GM12878 (cell line): ENCODE data around the gene UBE2QL1. TPM values are rescaled to one million over a fixed set of nuclear protein-coding genes. Genes with fewer than 3 reads are reported as not detected.
A peak's percentile ranks its signal among the peaks of the same experiment; 100 is the strongest.

Experiments
- ATAC-seq: fragments of 200-7000 bp; cut with Tn5 transposase; 3 replicates; pipeline ENCODE4 v1.9.1; 2020; ENCODE audit warnings: mild to moderate bottlenecking, moderate library complexity
- BruUV-seq: library from RNA; stranded (reverse); fragments of 400-500 nt; replicated peaks from 2 replicates; lab custom pipeline; 2021; lab: Mats Ljungman, UMichigan
- CTCF ChIA-PET: fragments of 300-600 bp; sonication (Branson Sonifier 250); formaldehyde crosslinking; extraction: SDS; loops from one replicate; lab custom pipeline; 2021; ENCODE audit warnings: inconsistent platforms; lab: Yijun Ruan, JAX
- POLR2A ChIA-PET: fragments of 350-600 bp; formaldehyde crosslinking; extraction: SDS; loops from one replicate; lab custom pipeline; 2021; ENCODE audit warnings: inconsistent platforms; lab: Charles Lee
- RAD21 ChIA-PET: fragments of 300-600 bp; sonication (Branson Sonifier 250); formaldehyde crosslinking; loops from one replicate; lab custom pipeline; 2023; ENCODE audit warnings: antibody characterized with exemption; ENCODE audit not compliant: unreplicated experiment; lab: Charles Lee
- SMC1A ChIA-PET: fragments of 300-600 bp; sonication (Branson Sonifier 250); formaldehyde crosslinking; loops from one replicate; lab custom pipeline; 2023; ENCODE audit not compliant: unreplicated experiment, uncharacterized antibody; lab: Charles Lee
- DNase-seq: peaks from one replicate; pipeline ENCODE4 v3.0.0-alpha.2; 2011; ENCODE audit warnings: low read depth, low spot score
- FAIRE-seq: peaks from 3 replicates; lab custom pipeline; 2011; peaks lifted over from hg19 to GRCh38; lab: Jason Lieb, UNC
- H2AFZ ChIP-seq: 2 replicates; pipeline ENCODE4 v1.6.0; 2011; ENCODE audit warnings: low read depth, low read length, control low read depth; ENCODE audit not compliant: control insufficient read depth
- H3K27ac ChIP-seq: 2 replicates; pipeline ENCODE4 v1.5.1; 2011; ENCODE audit warnings: control low read depth; ENCODE audit not compliant: control insufficient read depth, insufficient read depth
- H3K27me3 ChIP-seq, 2 experiments: replicated peaks in 1 of 2; 2 replicates each; pipeline versions ENCODE4 v1.6.0 to v1.6.1; 2011; ENCODE audit warnings: low read length in 1 of 2; ENCODE audit not compliant: control insufficient read depth in 2 of 2, insufficient read depth in 2 of 2
- H3K36me3 ChIP-seq, 2 experiments: 2 replicates each; pipeline ENCODE4 v1.5.1; 2011; ENCODE audit warnings: low read length in 1 of 2; ENCODE audit not compliant: control insufficient read depth in 2 of 2, insufficient read depth in 2 of 2
- H3K4me1 ChIP-seq: 2 replicates; pipeline ENCODE4 v1.6.1; 2011; ENCODE audit warnings: mild to moderate bottlenecking, low read length, moderate library complexity, mixed read lengths; ENCODE audit not compliant: control insufficient read depth, insufficient read depth
- H3K4me2 ChIP-seq: 2 replicates; pipeline ENCODE4 v1.6.0; 2011; ENCODE audit warnings: control low read depth; ENCODE audit not compliant: control insufficient read depth, insufficient read depth
- H3K4me3 ChIP-seq: fragments of 200-600 bp; sonication (generic); 2 replicates; pipeline ENCODE4 v1.5.1; 2016
- H3K79me2 ChIP-seq: 2 replicates; pipeline ENCODE4 v1.6.0; 2011; ENCODE audit warnings: low read length; ENCODE audit not compliant: control insufficient read depth, insufficient read depth
- H3K9ac ChIP-seq: 2 replicates; pipeline ENCODE4 v1.8.0; 2011; ENCODE audit warnings: low read length, control low read depth, mixed read lengths; ENCODE audit not compliant: control insufficient read depth, insufficient read depth
- H3K9me3 ChIP-seq: replicated peaks from 3 replicates; pipeline ENCODE4 v1.5.1; 2011; ENCODE audit warnings: mild to moderate bottlenecking, low read length; ENCODE audit not compliant: control insufficient read depth, insufficient read depth
- H4K20me1 ChIP-seq: 2 replicates; pipeline ENCODE4 v1.6.0; 2011; ENCODE audit not compliant: control insufficient read depth, insufficient read depth
- BHLHE40 ChIP-seq, 2 experiments: fragments of 450-650 bp in 1 of 2; IDR thresholded peaks; 2 replicates each; pipeline ENCODE4 v1.6.1; 2011 to 2017; ENCODE audit warnings: low read depth in 2 of 2, borderline replicate concordance in 1 of 2, improper control_type of control experiment in 1 of 2, low read length in 1 of 2, mild to moderate bottlenecking in 1 of 2
- CBX5 ChIP-seq: sonication (generic); IDR thresholded peaks from 2 replicates; pipeline ENCODE4 v1.6.1; 2016; ENCODE audit warnings: low read depth, moderate library complexity, mild to moderate bottlenecking, inconsistent platforms
- EED ChIP-seq: sonication (generic); IDR thresholded peaks from 2 replicates; pipeline ENCODE4 v1.6.1; 2016; ENCODE audit warnings: antibody characterized with exemption, low read depth
- EZH2 ChIP-seq: IDR thresholded peaks from 2 replicates; pipeline ENCODE4 v1.6.1; 2012; ENCODE audit warnings: low read depth, mild to moderate bottlenecking, control low read depth, inconsistent platforms, low read length, borderline replicate concordance; ENCODE audit not compliant: control insufficient read depth
- FOXK2 ChIP-seq: fragments of 450-650 bp; IDR thresholded peaks from 2 replicates; pipeline ENCODE4 v1.6.1; 2017; ENCODE audit warnings: mild to moderate bottlenecking, moderate library complexity
- HDGF ChIP-seq: fragments of 450-650 bp; IDR thresholded peaks from 2 replicates; pipeline ENCODE4 v1.6.1; 2016; ENCODE audit warnings: antibody characterized with exemption
- NBN ChIP-seq: fragments of 450-650 bp; IDR thresholded peaks from 2 replicates; pipeline ENCODE4 v1.6.1; 2016
- SMAD5 ChIP-seq: IDR thresholded peaks from 2 replicates; pipeline ENCODE4 v1.6.1; 2016; ENCODE audit warnings: antibody characterized with exemption, low read depth
- TCF3 ChIP-seq: IDR thresholded peaks from 2 replicates; pipeline ENCODE4 v1.6.1; 2012; ENCODE audit warnings: low read depth, mild to moderate bottlenecking, low read length, borderline replicate concordance; ENCODE audit not compliant: insufficient read depth
- YBX1 ChIP-seq: fragments of 450-650 bp; IDR thresholded peaks from 2 replicates; pipeline ENCODE4 v1.6.1; 2016; ENCODE audit warnings: antibody characterized with exemption
- ZNF384 ChIP-seq: IDR thresholded peaks from 2 replicates; pipeline ENCODE4 v1.6.1; 2012; ENCODE audit warnings: low read depth, mild to moderate bottlenecking, low read length, improper control_type of control experiment, borderline replicate concordance
- WGBS: methylation state at CpG from one replicate; pipeline ENCODE4 v1.1.6; 2016; ENCODE audit warnings: low lambda C conversion rate; ENCODE audit not compliant: insufficient replicate concordance, insufficient coverage; ENCODE audit errors: missing lambda C conversion rate; 5-methylcytosine and 5-hydroxymethylcytosine counted together
- in situ Hi-C: fragments of 300-500 bp; cut with MboI; formaldehyde crosslinking; loops from 9 replicates; pipeline ENCODE4 v1.14.3; 2018; ENCODE audit warnings: mixed read lengths
- intact Hi-C: fragments of 100-400 bp; cut with micrococcal nuclease; formaldehyde crosslinking; loops from one replicate; pipeline ENCODE4 v1.14.2; 2022; ENCODE audit not compliant: unreplicated experiment
- polyA plus RNA-seq, 11 experiments: library from polyadenylated mRNA; depleted of rRNA in 4 of 11; unstranded in 6 of 11; stranded (reverse) in 5 of 11; fragments of >200 nt; fragmentation: Nextera tagmentation in 4 of 11; fragmentation: Illumina TruSeq in 1 of 11; extraction: Ambion mirVana in 4 of 11; extraction: Trizol in 1 of 11; gene quantifications; 1 replicate in 1 of 11; 2 replicates in 10 of 11; pipeline versions ENCODE4 v1.2.1 to v1.2.3, GENCODE V29; 2011 to 2016; ENCODE audit warnings: inconsistent platforms in 2 of 11, missing spikeins in 2 of 11, low read depth in 1 of 11
- total RNA-seq, 4 experiments: library from RNA; depleted of rRNA in 3 of 4; stranded (reverse); fragments of >200 nt in 3 of 4; fragmentation: Illumina TruSeq in 1 of 4; extraction: Trizol in 1 of 4; gene quantifications; 2 replicates each; pipeline versions ENCODE4 v1.2.1 to v1.2.3, GENCODE V29; 2013 to 2021
- TF ChIP-seq, protein P1 (sequence below): IDR thresholded peaks from 2 replicates; pipeline ENCODE4 v1.6.1; 2012; ENCODE audit warnings: low read length, inconsistent platforms
- TF ChIP-seq, protein P2 (sequence below), 3 experiments: IDR thresholded peaks in 2 of 3; conservative IDR thresholded peaks in 1 of 3; 2 replicates each; pipeline ENCODE4 v1.5.1; 2011; ENCODE audit warnings: low read depth in 3 of 3, low read length in 3 of 3, mild to moderate bottlenecking in 3 of 3, control low read depth in 2 of 3, moderate library complexity in 2 of 3, inconsistent platforms in 1 of 3, mixed read lengths in 1 of 3; ENCODE audit not compliant: control insufficient read depth in 2 of 3, insufficient read depth in 1 of 3; ENCODE audit errors: extremely low read depth in 1 of 3
- TF ChIP-seq, protein P3 (sequence below): IDR thresholded peaks from 2 replicates; pipeline ENCODE4 v1.6.1; 2011; ENCODE audit warnings: mild to moderate bottlenecking, low read depth, low read length, moderate library complexity; ENCODE audit not compliant: insufficient replicate concordance
- TF ChIP-seq, protein P4 (sequence below): fragments of 450-650 bp; IDR thresholded peaks from 2 replicates; pipeline ENCODE4 v1.6.1; 2016; ENCODE audit warnings: mild to moderate bottlenecking, moderate library complexity, borderline replicate concordance

UBE2QL1 gene
- total and polyA plus RNA-seq, 10 of the 15 experiments (the other 5 are each of a cell fraction or from before 2014, with no cell fraction given) = 0.03 to 0.62 (median 0.04) TPM; not detected in 6

DNA sequence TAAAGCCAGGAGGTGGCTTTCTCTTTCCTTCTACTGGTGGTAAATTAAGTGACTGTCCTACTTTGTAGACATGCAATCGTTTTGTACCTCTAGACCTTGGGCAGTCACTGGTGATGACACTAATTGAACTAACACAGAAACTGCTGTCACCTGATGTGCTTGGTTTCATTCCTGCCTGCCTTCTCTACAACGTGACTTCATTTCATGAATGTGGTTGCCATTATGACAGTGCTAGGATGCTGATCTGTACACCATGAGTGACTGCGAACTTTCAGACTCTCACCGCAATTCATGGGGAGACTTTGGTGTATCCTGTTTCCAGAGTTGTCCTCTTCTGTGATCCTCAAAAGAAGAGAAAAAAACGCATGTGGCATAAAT lies 47.5 kb downstream of the UBE2QL1 start:
- ATAC-seq = peak; percentile 86
- 1% methylated on average over 5 of the region's 5 CpGs for WGBS
- CTCF ChIA-PET = no interaction called here
- no peak for TF ChIP-seq ZNF384
- TF ChIP-seq, protein P1, sequence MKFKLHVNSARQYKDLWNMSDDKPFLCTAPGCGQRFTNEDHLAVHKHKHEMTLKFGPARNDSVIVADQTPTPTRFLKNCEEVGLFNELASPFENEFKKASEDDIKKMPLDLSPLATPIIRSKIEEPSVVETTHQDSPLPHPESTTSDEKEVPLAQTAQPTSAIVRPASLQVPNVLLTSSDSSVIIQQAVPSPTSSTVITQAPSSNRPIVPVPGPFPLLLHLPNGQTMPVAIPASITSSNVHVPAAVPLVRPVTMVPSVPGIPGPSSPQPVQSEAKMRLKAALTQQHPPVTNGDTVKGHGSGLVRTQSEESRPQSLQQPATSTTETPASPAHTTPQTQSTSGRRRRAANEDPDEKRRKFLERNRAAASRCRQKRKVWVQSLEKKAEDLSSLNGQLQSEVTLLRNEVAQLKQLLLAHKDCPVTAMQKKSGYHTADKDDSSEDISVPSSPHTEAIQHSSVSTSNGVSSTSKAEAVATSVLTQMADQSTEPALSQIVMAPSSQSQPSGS = peak; percentile 91
- TF ChIP-seq BHLHE40 (IDR thresholded peaks at IDR 0.05; ENCODE audit: borderline replicate concordance in 1 of 2, low read depth in 2 of 2, low read length in 1 of 2) = peak; percentile 97 to 98
- peak; percentile 98 for TF ChIP-seq EED
- TF ChIP-seq, protein P2, sequence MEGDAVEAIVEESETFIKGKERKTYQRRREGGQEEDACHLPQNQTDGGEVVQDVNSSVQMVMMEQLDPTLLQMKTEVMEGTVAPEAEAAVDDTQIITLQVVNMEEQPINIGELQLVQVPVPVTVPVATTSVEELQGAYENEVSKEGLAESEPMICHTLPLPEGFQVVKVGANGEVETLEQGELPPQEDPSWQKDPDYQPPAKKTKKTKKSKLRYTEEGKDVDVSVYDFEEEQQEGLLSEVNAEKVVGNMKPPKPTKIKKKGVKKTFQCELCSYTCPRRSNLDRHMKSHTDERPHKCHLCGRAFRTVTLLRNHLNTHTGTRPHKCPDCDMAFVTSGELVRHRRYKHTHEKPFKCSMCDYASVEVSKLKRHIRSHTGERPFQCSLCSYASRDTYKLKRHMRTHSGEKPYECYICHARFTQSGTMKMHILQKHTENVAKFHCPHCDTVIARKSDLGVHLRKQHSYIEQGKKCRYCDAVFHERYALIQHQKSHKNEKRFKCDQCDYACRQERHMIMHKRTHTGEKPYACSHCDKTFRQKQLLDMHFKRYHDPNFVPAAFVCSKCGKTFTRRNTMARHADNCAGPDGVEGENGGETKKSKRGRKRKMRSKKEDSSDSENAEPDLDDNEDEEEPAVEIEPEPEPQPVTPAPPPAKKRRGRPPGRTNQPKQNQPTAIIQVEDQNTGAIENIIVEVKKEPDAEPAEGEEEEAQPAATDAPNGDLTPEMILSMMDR (IDR thresholded peaks at IDR 0.05 in 2 of 3, conservative IDR thresholded peaks at IDR 0.05 in 1 of 3; ENCODE audit: control insufficient read depth in 2 of 3, extremely low read depth in 1 of 3, insufficient read depth in 1 of 3, low read depth in 3 of 3, low read length in 3 of 3) = no peak
- TF ChIP-seq FOXK2 = no peak
- TF ChIP-seq, protein P3, sequence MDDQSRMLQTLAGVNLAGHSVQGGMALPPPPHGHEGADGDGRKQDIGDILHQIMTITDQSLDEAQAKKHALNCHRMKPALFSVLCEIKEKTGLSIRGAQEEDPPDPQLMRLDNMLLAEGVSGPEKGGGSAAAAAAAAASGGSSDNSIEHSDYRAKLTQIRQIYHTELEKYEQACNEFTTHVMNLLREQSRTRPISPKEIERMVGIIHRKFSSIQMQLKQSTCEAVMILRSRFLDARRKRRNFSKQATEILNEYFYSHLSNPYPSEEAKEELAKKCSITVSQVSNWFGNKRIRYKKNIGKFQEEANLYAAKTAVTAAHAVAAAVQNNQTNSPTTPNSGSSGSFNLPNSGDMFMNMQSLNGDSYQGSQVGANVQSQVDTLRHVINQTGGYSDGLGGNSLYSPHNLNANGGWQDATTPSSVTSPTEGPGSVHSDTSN = peak; percentile 79
- TF ChIP-seq CBX5 = peak; percentile 88; the same call in 1 of the 2 replicates
- TF ChIP-seq HDGF = no peak
- peak; percentile 71; the same call in 1 of the 2 replicates for TF ChIP-seq TCF3
- no peak for TF ChIP-seq SMAD5
- TF ChIP-seq, protein P4, sequence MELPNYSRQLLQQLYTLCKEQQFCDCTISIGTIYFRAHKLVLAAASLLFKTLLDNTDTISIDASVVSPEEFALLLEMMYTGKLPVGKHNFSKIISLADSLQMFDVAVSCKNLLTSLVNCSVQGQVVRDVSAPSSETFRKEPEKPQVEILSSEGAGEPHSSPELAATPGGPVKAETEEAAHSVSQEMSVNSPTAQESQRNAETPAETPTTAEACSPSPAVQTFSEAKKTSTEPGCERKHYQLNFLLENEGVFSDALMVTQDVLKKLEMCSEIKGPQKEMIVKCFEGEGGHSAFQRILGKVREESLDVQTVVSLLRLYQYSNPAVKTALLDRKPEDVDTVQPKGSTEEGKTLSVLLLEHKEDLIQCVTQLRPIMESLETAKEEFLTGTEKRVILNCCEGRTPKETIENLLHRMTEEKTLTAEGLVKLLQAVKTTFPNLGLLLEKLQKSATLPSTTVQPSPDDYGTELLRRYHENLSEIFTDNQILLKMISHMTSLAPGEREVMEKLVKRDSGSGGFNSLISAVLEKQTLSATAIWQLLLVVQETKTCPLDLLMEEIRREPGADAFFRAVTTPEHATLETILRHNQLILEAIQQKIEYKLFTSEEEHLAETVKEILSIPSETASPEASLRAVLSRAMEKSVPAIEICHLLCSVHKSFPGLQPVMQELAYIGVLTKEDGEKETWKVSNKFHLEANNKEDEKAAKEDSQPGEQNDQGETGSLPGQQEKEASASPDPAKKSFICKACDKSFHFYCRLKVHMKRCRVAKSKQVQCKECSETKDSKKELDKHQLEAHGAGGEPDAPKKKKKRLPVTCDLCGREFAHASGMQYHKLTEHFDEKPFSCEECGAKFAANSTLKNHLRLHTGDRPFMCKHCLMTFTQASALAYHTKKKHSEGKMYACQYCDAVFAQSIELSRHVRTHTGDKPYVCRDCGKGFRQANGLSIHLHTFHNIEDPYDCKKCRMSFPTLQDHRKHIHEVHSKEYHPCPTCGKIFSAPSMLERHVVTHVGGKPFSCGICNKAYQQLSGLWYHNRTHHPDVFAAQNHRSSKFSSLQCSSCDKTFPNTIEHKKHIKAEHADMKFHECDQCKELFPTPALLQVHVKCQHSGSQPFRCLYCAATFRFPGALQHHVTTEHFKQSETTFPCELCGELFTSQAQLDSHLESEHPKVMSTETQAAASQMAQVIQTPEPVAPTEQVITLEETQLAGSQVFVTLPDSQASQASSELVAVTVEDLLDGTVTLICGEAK = no peak
- peak; percentile 95; the same call in 1 of the 2 replicates for TF ChIP-seq NBN
- no peak for TF ChIP-seq YBX1
- TF ChIP-seq EZH2 = no peak

More for the DNA sequence above, 47.5 kb downstream of the UBE2QL1 start:
- DNase-seq = peak; percentile 97
- Histone ChIP-seq H3K4me1 (peaks cover 38% of the 10 kb centered on the region), H3K36me3 (no peaks in the 10 kb centered on the region), H2AFZ (no peak overlapping the region), H3K79me2 (no peaks in the 10 kb centered on the region), H3K4me2 (peak overlapping the region; percentile 21; the same call in 1 of the 2 replicates), H3K9me3 (no peaks in the 10 kb centered on the region; the same call in 2 of the 3 replicates), H3K27ac (peak overlapping the region; percentile 21; the same call in 1 of the 2 replicates), H4K20me1 (no peaks in the 10 kb centered on the region), H3K9ac (no peak overlapping the region), H3K27me3 (no peaks in the 10 kb centered on the region), H3K4me3 (no peak overlapping the region)
- RAD21 ChIA-PET = interaction anchor here (0.9 to 1.8 kb wide), 4 partner anchors 9 to 483 kb away, joined by 3 to 14 read pairs (median 4); no protein-coding TSS in a partner anchor
- no TSS peak for BruUV-seq
- SMC1A ChIA-PET = interaction anchor here (4.0 kb wide), 1 partner anchor 12 kb away, joined by 37 read pairs; no protein-coding TSS in a partner anchor
- in situ Hi-C loops (loop anchor here (5.0 kb wide), 2 partner anchors 241 to 739 kb away; no protein-coding TSS in a partner anchor), intact Hi-C loops (loop anchor here (1.0 kb wide), 2 partner anchors 13 to 241 kb away; no protein-coding TSS in a partner anchor)
- POLR2A ChIA-PET = interaction anchor here (2.1 kb wide), 1 partner anchor 11 kb away, joined by 14 read pairs; no protein-coding TSS in a partner anchor
- peak; percentile 90 for FAIRE-seq
